Epidermal melanocyte (primary cell): ENCODE data around the gene ZFHX3.

Experiments used
- DNase-seq: peaks from one replicate; pipeline ENCODE4 v3.0.0; 2011; ENCODE audit warnings: low spot score; ENCODE audit not compliant: insufficient read length

The ZFHX3 gene

DNA sequence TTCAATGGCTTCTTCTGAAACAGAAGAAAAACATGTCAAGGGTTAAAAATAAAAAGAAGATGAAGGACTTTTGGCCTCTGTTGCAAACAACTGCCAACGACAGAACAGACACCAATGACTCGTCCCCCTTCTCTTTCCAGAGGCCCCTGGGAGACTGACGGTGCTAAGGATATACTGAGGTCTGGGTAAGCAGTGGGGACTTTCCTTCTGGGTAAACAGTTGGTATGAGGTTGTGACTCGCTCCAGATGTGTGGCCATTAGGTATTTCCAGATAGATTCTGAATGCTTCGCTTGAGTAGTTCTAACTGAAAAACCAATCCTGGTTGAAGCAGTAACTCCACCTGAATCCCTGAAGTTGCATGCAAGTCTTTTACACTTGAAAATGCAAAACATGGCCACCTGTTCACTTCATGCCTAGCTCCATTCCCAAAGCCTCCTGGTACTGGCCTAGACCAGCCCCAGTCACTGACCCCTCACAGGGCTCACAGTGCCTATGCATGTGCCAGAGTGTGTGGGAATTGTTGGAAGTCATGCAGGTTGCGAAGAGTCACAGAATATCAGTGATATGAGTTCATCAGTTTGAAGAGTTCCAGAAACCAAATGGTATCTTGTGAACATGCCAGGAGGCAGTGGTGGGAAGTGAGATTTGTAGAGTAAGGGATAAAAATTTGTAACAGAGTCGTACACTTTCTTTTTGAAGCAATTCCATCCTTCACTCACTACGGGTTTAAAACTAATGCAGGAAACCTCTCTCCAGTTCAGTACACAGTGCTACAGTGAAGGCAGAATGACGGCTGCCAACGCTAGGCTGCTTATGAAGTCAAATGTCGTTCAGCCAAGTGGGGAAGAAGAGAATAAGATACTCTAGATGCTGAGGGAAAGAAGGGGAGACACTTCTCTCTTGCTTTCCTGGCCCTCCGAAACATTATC is 217.8 kb downstream of the ZFHX3 start:
- DNase-seq, result no peak

DNA sequence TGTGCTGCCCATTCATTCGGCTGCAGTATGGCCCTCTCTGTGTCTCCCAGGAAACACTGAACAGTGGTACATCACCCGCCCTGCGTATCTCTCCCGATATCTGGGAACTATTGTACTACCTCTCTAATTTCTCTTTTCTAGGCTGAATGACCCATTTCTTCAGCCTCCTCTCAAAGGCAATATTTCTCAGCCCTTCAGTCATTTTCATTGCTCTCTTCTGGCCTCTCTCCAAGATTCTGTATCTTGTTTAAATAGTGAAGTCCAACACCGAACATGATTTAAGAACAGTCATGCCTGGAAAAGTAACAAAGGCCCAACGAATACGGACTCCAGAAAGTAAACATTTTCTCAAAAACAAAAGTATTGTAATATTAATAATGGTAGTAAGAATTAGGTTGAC is 220.1 kb downstream of the ZFHX3 start:
- no peak for DNase-seq

DNA sequence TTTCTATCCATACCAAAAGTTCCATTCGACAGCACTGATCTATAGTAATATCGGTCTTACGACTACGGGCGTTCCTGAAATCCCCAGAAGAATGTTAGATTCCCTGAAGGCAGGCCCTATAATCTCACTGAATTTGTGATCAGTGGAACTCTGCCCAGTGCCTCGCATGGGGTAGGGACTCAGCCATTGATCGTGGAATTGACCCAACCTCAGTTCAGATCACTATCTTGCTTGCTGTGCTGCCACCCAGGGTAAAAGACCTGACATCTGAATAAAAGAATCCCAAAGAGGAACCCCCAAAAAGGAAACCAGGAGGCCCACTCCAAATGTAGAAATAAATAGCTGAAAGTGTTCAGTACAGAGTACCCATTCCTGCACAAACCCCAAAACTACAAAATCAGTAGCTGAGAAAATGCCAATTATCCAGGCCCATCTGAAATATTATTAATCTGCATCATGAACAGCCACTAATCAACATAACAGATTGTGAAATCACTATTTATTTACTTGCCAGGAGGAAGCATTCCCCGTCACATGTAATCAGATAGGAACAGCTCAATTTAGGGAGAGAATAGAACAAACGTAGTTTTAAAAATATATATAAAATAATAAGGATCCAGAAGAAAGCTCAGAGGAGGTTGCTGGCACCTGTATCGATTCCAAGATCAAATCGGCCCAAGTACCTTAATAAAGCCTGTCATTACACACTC is 221.9 kb downstream of the ZFHX3 start:
- no peak for DNase-seq

DNA sequence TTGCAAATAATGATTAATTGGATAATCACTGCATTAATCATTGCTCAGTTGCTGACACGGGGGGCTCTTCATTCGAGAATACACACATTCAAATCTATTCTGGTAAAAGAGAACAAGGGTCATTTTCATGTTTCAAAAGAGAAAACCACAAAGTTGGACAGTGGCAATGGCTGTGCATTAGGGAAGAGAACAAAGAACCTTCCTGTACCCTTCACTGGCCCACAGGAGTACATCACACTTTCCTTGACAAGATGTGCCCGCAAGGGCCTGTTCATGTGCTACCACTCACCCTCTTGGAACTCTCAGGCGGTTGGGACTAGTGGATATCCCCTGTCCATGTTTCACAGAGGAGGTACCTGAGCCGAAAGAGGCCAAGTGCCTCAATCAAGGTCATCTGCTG is 223.2 kb downstream of the ZFHX3 start:
- DNase-seq, result no peak

DNA sequence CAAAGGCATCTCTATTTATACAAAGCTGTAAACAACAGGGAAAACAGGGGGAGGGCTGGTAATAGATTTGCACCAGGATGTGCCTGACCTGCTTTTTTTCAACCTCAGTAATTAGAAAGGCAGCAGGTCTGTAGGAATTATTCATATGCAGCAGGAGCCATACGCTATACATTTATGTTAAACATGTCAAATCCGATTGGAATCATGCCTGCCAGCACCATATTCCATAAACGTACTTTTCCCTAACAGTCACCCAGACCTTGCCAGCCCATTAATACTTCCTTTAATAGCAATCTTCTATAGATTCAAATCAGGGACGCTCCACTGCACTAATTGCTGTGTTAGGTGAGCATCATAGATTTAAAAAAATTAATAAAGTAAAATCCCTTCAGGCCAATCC is 223.9 kb downstream of the ZFHX3 start:
- no peak for DNase-seq

DNA sequence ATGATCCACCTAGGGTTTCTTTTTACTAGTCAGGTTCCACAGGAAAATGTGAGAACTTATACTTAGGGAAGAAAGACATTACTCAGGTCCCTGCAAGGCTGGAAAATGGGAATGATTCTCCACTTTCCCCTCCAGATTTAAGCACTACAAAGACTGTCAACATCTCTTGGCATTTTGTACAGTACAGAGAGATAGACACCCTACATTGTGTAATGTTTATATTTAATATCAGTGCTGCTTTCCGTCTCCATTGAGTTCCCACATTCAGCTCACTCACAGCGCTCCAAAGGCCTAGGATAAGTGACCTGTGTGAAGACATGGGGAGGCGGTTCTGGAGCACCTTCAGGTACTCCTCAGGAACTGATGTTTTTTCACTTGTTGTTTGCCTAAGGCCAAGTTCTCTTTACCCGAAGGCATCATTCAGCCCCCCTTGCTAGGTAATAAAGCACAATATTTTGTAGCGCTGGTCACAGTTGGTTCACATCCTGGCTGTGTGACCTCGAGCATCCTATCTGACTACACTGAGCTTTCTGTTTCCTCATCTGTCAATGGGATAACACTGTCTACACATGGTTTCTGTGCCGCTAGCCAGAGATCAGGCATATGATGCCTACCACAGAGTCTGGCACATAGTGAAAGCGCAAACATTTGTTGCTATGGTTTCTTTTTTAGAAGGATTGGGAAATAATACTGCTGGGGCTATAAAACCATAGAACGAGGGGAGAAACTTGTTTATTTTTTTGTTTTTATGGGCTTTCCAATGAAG is 226.6 kb downstream of the ZFHX3 start:
- DNase-seq, result no peak

DNA sequence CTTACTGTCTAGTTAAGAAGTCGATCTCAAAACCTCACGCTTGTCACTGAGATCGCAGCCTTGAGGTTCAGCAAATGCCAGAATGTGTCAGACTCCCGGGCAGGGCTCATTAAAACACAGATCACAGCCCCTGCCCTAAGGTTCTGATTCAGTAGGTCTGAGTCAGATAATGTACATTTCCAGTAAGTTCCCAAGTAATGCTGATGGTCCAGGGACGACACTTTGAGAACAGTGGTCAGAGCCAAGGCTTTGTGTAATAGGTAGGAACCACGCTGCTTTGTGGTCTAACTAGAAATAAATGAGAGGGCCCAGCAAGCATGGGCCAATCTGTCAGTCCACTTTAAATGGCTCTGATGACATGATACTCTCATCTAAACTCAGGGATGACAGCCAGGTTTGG is 228.6 kb downstream of the ZFHX3 start:
- DNase-seq, result no peak

DNA sequence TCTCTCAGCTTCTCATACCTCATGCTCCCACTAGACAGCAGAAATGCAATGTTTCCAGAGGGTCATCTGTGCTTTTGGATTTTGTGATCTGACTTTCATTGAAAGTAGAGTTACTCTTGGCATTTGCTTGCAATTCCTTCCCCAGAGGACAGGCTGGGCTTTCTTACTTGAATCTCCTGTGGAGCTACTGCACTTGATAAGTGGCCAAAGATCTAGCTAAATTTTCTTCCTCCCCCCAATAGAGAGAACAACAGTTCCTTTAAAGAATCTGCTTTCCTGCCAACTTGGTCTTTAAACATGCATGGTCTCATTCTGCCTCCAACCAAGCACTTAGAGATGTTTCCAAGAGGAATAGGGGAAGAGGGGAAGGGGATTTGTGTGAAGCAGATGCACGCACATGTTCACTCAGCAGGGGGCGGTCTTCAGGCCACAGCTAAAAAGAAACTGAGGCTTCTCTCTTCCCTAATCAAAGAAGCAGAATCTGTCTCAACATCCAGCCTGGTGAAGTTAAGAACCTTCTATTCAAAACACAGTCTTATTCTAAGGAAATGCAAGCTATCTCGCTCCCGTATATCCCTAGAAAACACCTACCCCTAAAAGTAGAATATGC is 229.6 kb downstream of the ZFHX3 start:
- DNase-seq, result no peak

DNA sequence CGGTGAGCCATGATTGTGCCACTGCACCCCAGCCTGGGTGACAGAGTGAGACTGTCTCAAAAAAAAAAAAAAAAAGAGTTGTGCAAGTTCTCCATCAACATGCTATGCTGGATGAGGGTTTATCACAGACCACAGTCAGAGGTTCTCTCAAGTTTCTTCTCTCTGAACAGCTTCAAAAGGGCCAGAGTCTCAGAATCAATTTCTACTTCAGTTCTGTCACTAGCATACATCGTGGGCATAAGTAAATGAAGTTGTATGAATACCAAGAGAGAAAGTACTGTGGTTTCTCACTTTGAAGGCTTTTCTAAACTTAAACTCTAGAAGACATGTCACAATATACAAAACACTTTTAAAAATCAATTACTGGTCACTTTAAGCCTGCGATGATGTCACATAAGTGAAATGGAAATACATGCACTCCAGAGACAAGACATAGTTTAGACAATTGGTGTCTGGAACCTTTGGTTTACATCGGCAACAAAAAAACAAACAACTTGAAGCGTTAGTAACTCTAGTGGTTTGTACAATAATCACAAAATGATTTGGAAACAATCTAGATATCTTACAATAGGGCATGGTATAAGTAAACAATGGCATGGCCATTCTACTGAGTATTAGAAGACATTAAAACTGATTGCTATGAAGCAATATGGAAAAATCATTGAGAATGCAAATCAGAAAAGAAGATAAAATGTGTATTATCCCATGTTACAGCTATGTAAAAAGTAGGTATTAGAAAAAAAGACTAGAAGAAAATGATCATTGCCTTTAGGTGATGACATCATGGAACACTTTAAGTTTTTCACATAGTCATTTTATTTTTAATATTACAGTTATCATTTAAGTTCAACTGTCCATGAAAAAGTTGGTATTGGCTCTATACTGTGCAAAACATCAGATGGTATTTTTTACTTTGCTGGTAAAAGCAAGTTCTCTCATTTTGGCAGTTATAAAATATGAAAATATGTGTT is 232.3 kb downstream of the ZFHX3 start:
- no peak for DNase-seq

DNA sequence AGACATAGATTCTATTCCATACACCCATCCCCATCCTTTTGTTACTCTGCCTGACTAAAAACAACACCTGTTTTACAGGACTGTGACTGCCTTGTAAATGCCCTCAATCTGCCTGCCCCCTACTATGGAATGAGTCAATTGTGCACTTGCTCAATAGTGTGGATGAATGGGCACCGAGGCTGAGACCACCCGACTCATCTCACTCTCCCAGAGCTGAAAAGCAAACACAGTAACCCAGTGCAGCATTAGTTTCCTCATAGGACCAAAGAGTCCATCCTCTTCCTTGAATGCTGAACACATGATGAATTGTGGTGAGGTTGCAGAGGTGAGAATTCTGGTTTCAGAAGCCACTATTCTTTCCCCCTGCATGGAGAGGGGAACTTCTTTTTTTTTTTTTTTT is 233.7 kb downstream of the ZFHX3 start:
- no peak for DNase-seq

DNA sequence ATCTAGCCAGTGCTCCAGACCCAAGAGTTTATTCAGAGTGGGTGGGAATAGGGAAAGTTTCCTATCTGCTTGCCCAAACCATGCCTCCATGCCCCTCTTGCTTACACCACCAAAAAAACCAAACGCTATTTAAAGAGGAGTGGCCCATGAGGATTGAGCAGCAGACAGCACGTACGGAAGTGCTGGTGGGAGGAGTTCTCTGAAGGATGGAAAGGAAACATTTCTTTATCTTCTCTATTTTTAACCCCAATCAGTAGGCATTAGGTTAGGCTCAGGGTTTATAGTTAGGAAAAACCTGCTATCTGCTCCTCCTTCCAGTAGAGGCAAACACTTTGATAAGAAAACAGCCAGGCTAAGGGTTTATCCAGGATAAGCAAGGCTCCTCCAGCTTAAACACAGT is 235.3 kb downstream of the ZFHX3 start:
- no peak for DNase-seq

DNA sequence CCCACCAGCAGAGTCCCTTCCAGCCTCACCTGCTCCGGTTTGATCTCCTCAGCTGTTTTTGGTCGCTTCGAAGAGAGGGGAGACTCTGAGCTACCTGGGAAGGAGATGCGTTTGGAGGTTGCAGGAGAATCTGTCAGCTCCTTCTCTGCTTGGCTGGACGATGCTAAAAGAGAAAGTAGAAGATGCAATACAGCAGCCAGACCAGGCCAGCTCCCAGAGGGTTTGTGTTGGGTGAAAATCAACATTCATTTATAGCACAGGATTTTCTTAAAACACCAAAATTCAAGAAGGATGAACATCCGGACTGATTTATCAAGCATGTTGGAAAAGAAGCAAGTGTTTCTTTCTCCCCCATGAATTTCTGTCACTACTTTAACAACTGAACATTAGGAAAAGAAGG is 236.1 kb downstream of the ZFHX3 start:
- no peak for DNase-seq

DNA sequence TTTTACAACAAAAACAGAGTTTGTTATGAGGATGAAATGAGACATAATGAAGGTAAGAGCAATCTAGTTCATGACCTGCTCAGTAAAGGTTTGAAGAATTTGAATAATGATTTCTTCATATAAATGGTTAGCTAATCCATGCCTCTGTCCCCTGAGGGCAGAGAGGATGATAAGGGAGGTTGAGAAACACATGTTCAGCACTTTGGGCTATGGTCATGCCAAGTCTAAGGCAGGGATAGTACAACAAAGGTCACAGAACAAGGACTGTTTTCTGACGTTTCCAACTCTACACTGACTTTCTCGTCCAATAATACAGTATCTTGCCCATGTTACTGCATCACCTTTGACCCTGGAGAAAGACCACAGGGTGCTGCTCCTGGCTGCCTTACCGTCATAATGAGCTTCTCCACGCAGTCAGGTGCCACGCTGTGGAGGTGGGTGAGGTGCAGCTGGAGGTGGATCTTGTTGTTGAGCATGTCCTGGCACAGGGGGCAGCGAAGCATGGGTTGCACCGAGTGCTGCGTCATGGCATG is 236.7 kb downstream of the ZFHX3 start:
- no peak for DNase-seq

DNA sequence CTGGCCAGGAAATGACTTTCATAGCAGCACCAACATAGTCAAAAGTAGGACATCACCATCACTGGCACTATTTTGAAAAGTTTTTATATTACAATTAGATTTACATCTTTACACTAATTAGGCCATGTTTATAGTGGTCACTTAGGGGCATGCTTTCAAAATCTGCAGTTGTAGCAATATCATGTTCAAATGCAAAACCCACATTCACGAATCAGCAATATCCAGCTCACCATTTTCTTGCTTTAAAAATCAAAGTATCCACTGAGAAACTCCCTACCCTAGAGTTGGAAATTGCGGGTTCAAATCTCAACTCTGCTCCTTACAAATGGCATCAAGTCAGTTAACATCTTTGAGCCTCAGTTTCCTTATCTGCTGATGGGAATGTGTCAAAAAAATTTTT is 237.4 kb downstream of the ZFHX3 start:
- no peak for DNase-seq

DNA sequence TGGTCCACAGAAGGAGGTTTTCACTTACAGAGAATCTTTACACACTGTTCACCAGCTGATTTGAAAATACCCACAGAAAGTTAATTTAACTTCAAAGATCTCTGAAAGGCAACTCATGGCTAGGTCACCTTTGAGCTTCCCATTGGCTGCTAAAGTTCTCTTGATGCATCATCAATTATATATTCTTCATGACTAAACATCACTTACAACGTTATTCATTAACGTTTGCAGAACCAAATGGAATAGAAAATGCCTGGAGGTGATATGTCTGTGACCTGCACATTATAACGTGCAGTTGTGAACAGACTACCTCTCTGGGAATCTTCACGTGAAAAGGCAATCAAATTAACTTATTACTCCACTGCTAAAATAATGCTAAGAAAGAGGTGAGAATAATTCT is 238.5 kb downstream of the ZFHX3 start:
- no peak for DNase-seq

DNA sequence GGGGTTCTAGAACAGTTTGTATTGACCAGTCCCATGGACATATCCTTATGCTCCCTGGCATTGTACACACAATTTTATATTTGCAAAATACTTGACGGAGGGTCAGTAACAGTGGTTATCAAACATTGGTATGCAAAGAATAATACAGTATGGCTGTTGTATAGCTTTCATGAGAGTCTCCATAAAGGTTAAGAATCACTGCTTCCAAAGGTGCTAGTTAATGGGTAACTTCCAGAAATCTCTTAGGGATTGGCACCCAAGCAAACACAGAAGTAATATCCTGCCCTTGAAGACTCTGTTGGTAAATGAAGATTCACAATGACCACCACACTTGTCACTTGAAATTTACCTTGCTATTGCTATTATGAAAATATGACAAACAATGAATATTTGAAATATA is 239.2 kb downstream of the ZFHX3 start:
- no peak for DNase-seq

DNA sequence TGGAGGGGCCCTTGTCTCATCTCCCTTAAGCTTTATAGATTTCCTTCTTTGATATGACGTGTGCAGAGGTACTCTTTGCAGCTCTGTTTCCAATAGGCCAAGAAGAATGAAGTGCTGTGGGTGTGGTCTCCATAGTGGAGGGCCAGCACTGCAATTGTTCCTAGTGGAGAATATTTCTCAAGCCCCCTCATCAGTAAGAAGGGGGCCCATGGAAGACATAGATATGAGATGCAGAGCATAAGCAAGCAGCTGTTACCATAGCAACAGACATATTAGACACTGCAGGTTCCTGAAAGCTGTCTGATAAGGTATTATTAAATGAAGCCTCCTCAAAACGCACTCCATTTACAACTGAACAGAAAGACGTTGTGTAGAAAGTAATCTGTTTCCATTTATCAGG is 240.7 kb downstream of the ZFHX3 start:
- no peak for DNase-seq

DNA sequence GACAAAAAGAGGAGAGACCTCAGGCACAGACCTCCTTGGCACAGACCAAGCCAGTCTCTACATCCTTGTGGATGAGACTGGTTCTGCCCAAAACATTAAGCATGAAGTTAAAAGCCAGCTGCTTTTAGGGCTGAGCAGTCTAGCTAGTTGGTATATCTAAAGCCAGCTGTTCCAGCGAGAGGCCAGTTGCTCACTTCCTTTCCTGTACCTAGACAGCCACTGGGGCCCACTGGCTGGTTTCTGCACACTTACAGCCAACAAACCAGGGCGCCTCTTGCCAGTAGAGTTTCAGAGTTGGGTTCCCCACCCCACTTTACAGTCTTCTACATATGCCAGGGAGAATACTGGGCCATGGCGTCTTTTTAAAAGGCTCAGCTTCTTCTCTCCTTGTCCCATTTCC is 242.4 kb downstream of the ZFHX3 start:
- DNase-seq, result no peak

DNA sequence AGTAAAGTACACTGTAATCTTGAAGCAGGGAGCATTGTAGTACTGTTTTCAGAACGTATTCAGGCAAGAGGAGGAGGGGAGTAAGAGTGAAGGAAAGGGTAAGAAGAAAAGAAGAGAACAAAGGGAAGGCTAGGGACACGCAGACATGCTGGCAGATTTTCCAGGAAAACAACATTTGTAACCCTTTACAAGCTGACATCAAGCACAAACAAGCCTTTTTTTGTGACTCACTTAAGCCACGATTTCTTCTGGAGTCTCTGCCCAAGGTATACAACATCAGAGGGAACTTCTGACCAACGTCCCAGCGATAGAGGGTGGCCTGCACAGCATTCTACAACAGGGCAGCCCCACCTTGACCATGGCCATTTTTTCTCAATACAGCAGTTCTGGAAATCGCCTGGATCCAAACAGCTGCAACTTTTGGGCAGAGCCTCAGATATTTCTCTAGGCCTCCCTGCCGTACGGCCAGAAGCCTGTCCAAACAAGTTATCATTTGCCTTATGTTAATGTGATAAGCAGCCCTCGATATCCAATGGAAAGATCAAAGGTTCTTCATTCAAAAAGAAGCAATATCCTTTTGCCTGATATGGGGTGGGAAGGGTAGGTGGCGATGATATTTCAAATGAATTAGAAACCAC is 247.3 kb downstream of the ZFHX3 start:
- no peak for DNase-seq

DNA sequence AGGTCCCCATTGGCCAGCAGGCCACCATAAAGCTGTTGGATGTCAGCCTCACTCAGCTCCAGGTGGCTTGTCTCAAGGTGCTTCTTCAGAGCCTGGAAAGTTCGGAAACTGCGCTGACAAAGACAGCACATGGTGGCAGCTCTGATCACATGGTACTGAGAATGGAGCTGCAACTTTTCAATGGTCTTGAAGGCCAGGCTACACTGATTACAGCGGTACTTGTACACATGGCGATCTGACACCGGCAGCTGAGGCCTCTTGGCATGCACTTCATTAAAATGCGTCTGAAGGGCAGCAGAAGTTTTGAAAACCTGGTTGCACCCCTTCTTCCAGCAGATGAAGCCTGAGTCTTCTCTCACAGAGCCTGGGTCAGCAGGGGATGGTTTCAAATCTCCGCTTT is 249.7 kb downstream of the ZFHX3 start:
- DNase-seq, result no peak
